Breast epithelium (tissue), 4 donors: Measurements from ENCODE around the gene COG1. TPM values are rescaled to one million over a fixed set of nuclear protein-coding genes. Genes with fewer than 3 reads are reported as not detected.
A peak's percentile ranks its signal among the peaks of the same experiment; 100 is the strongest.

Source experiments
- DNase-seq, 2 donors: peaks; one replicate each; pipeline ENCODE4 v3.0.0-alpha.2; 2019; ENCODE audit warnings: low spot score in 2 of 2
- H3K27ac ChIP-seq, 2 donors: fragments of 200-600 bp; sonication (generic) in 1 of 2; one replicate each; pipeline ENCODE4 v1.5.1; 2016 to 2019; ENCODE audit warnings: mild to moderate bottlenecking in 1 of 2
- H3K27me3 ChIP-seq, 2 donors: fragments of 200-600 bp; sonication (generic) in 1 of 2; one replicate each; pipeline versions ENCODE4 v1.5.1 to v1.6.0; 2017 to 2019; ENCODE audit warnings: control low read depth in 1 of 2, mild to moderate bottlenecking in 1 of 2
- H3K36me3 ChIP-seq: fragments of 200-600 bp; one replicate; pipeline ENCODE4 v1.5.1; 2019
- H3K4me1 ChIP-seq, 2 donors: fragments of 200-600 bp; sonication (generic); one replicate each; pipeline ENCODE4 v1.5.1; 2016 to 2019; ENCODE audit warnings: control low read depth in 1 of 2
- H3K4me3 ChIP-seq, 3 donors: fragments of 200-600 bp; sonication (generic); 1 replicate in 2 of 3; 2 replicates in 1 of 3; pipeline ENCODE4 v1.5.1; 2016 to 2019; ENCODE audit warnings: mild to moderate bottlenecking in 3 of 3, moderate library complexity in 2 of 3
- H3K9me3 ChIP-seq, 2 donors: fragments of 200-600 bp; sonication (generic) in 1 of 2; one replicate each; pipeline ENCODE4 v1.5.1; 2016 to 2019; ENCODE audit warnings: control low read depth in 1 of 2
- POLR2A ChIP-seq: fragments of 450-650 bp; IDR thresholded peaks from one replicate; pipeline ENCODE4 v1.6.1; 2016; ENCODE audit warnings: antibody characterized with exemption, mild to moderate bottlenecking, moderate library complexity
- POLR2AphosphoS5 ChIP-seq, 3 donors: sonication (generic); formaldehyde crosslinking; IDR thresholded peaks; one replicate each; pipeline ENCODE4 v1.6.1; 2017; ENCODE audit warnings: antibody characterized with exemption in 3 of 3
- intact Hi-C: fragments of 100-400 bp; cut with DNase I; formaldehyde crosslinking; loops from one replicate; pipeline ENCODE4 v1.15.1; 2023; ENCODE audit warnings: low total_unique reads
- total RNA-seq, 3 donors: library from RNA; depleted of rRNA; stranded (reverse); fragments of >200 nt; gene quantifications; one replicate each; pipeline ENCODE4 v1.1.0, GENCODE V29; 2016
- TF ChIP-seq, protein P1 (sequence below), 3 donors: fragments of 450-650 bp; IDR thresholded peaks; one replicate each; pipeline ENCODE4 v1.5.1; 2016 to 2017; ENCODE audit warnings: antibody characterized with exemption in 3 of 3, mild to moderate bottlenecking in 3 of 3, moderate library complexity in 3 of 3

Gene COG1
- total RNA-seq, 3 donors from 2014 or later: 22.9 to 40.3 (median 36.1) TPM

DNA sequence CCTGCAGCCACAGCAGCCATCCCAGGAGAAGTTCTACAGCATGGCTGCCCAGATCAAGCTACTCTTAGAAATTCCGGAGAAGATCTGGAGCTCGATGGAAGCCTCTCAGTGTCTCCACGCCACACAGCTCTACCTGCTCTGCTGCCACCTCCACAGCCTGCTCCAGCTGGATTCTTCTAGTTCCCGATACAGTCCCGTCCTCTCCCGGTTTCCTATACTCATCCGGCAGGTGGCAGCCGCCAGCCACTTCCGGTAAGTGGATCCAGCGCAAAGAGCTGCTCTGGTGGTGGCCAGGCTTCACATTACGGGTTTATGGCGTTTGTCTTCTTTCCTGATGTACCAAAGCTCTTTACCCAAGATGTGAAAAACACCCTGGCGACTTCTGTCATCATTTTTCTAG, 3.6 kb downstream of the COG1 start:
- H3K36me3 ChIP-seq: peaks cover 13% of the 10 kb centered on the region
- no peaks in the 10 kb centered on the region for H3K9me3 ChIP-seq
- H3K27ac ChIP-seq: peak overlapping the region in 1 of 2 donors; percentile 53
- DNase-seq: no peak
- intact Hi-C loops: no loop called here
- H3K4me3 ChIP-seq: no peak overlapping the region
- TF ChIP-seq, protein P1, sequence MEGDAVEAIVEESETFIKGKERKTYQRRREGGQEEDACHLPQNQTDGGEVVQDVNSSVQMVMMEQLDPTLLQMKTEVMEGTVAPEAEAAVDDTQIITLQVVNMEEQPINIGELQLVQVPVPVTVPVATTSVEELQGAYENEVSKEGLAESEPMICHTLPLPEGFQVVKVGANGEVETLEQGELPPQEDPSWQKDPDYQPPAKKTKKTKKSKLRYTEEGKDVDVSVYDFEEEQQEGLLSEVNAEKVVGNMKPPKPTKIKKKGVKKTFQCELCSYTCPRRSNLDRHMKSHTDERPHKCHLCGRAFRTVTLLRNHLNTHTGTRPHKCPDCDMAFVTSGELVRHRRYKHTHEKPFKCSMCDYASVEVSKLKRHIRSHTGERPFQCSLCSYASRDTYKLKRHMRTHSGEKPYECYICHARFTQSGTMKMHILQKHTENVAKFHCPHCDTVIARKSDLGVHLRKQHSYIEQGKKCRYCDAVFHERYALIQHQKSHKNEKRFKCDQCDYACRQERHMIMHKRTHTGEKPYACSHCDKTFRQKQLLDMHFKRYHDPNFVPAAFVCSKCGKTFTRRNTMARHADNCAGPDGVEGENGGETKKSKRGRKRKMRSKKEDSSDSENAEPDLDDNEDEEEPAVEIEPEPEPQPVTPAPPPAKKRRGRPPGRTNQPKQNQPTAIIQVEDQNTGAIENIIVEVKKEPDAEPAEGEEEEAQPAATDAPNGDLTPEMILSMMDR (IDR thresholded peaks at IDR 0.05): peak in 2 of 3 donors; percentile 14 to 30
- TF ChIP-seq POLR2A: no peak
- TF ChIP-seq POLR2AphosphoS5 (IDR thresholded peaks at IDR 0.05): no peak
- H3K4me1 ChIP-seq: peaks cover 4 to 5% of the 10 kb centered on the region in 2 donors
- H3K27me3 ChIP-seq: no peaks in the 10 kb centered on the region

DNA sequence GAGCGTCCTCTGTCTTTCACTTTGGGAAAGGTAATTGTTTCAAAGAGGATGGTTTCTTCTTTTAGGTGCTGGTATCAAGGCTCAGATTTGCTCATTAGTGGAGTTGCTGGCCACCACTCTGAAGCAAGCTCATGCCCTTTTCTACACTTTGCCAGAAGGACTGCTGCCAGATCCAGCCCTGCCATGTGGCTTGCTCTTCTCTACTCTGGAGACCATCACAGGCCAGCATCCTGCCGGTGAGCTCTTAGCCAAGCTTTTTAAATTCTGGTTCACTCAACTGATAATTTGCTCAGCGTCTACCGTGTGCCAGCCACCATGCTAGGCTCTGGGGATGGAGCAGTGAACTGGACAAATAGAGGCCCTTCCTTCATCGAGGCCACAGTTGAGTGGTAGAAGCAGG, 4.3 kb downstream of the COG1 start:
- Histone ChIP-seq H3K9me3 (no peaks in the 10 kb centered on the region), H3K36me3 (peaks cover 13% of the 10 kb centered on the region), H3K27ac (no peak overlapping the region), H3K4me1 (peaks cover 0 to 4% of the 10 kb centered on the region in 2 donors), H3K27me3 (no peaks in the 10 kb centered on the region), H3K4me3 (no peak overlapping the region)
- TF ChIP-seq POLR2AphosphoS5 (IDR thresholded peaks at IDR 0.05): no peak
- TF ChIP-seq, protein P1 (IDR thresholded peaks at IDR 0.05): no peak
- no peak for TF ChIP-seq POLR2A
- intact Hi-C loops: no loop called here
- DNase-seq: no peak

DNA sequence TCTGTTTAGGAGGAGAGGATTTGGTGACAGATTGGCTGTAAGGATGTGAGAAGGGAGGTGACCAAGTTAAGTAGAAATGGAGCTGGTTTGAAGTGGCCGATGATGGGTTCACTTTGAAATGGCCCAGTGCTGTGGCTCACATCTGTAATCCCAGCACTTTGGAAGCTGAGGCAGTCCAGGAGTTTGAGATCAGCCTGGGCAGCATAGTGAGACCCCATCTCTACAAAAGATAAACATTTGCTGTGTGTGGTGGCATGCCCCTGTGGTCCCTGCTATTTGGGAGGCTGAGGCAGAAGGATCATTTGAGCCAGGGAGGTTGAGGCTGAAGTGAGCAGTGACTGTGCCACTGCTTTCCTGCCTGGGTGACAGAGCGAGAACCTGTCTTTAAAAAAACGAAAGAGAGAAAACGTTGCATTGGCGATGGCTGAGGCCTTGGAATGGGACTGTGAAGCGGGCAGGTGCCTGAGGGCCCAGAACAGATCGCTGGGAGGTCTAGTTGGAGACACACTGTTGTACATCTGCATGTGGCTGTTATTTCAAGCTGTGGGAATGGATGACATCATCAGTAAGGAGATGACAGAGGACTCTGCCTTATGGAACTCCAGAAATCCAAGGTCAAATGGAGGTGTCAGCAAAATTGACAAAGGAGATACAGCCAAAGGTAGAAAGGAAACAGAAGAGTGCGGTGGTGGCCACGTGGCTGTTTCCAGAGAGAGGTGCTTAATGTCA, 5.5 kb downstream of the COG1 start:
- Histone ChIP-seq H3K4me3 (no peak overlapping the region), H3K27ac (no peak overlapping the region), H3K9me3 (no peaks in the 10 kb centered on the region), H3K36me3 (peaks cover 13% of the 10 kb centered on the region), H3K27me3 (no peaks in the 10 kb centered on the region), H3K4me1 (peaks cover 0 to 4% of the 10 kb centered on the region in 2 donors)
- intact Hi-C loops: no loop called here
- TF ChIP-seq, protein P1 (IDR thresholded peaks at IDR 0.05): no peak
- TF ChIP-seq POLR2A (no peak), POLR2AphosphoS5 (IDR thresholded peaks at IDR 0.05) (no peak)
- DNase-seq: no peak

DNA sequence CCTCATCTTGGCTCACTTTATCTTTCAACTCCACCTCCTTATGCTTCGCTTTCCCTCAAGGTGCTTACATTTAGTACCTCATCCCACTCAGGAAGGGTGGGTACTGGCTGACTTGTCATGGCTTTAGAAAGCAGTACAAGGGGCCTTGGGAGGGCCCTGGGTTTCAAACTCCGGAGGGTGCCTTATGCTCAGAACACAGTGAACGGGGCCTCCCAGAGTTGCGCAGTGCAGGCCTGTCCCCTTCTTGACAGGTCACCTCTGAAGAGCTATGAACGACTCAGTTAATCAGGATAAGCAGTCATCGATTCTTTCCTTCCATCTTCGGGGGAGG, 6.0 kb downstream of the COG1 start:
- intact Hi-C loops: no loop called here
- TF ChIP-seq POLR2AphosphoS5 (IDR thresholded peaks at IDR 0.05) (no peak), POLR2A (no peak)
- TF ChIP-seq, protein P1 (IDR thresholded peaks at IDR 0.05): no peak

DNA sequence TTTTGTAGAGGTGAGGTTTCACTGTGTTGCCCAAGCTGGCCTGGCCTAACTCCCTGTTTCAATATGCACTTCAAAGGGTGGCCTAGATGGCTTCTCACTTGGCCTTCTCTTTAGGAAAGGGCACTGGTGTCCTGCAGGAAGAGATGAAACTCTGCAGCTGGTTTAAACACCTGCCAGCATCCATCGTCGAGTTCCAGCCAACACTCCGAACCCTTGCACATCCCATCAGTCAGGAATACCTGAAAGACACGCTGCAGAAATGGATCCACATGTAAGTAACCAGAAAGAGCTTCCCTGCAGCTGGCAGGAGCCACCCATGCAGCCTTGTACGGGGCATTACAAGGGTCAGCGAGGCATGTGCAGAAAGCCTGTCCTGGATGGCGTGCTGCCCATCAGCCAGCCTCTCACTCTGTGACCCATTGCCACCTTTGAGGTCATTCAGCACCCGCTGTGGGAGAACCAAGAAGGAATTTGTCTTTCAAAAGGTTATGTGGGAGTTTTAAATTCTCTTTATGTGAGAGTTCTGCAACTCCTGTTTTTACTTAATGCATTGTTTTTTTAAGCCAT, 7.0 kb downstream of the COG1 start:
- Histone ChIP-seq H3K27ac (no peak overlapping the region), H3K4me3 (no peak overlapping the region), H3K27me3 (no peaks in the 10 kb centered on the region), H3K36me3 (peaks cover 13% of the 10 kb centered on the region), H3K4me1 (no peaks in the 10 kb centered on the region), H3K9me3 (no peaks in the 10 kb centered on the region)
- DNase-seq: no peak
- intact Hi-C loops: no loop called here
- TF ChIP-seq POLR2A: no peak
- TF ChIP-seq, protein P1 (IDR thresholded peaks at IDR 0.05): no peak
- TF ChIP-seq POLR2AphosphoS5 (IDR thresholded peaks at IDR 0.05): no peak

More for the DNA sequence above, 6.0 kb downstream of the COG1 start:
- H3K27me3 ChIP-seq: no peaks in the 10 kb centered on the region
- no peak overlapping the region for H3K27ac ChIP-seq
- H3K4me3 ChIP-seq: no peak overlapping the region
- peaks cover 13% of the 10 kb centered on the region for H3K36me3 ChIP-seq
- no peaks in the 10 kb centered on the region for H3K4me1 ChIP-seq
- no peaks in the 10 kb centered on the region for H3K9me3 ChIP-seq
- no peak for DNase-seq
